ENCODE measurements around the gene PRSS37.

- no peak for TF ChIP-seq POLR2A (IDR thresholded peaks at IDR 0.05)
- no peak for TF ChIP-seq CTCF (IDR thresholded peaks at IDR 0.05 in 4 of 5, conservative IDR thresholded peaks at IDR 0.05 in 1 of 5)
These were observed 43.4 kb upstream of the PRSS37 start for GRCh38 chr7:141884539-141885225.

Data from gastrocnemius medialis (tissue), 4 donors.